Fibroblast of skin of left quadriceps (primary cell): ENCODE measurements around the gene SLTM.
A peak's percentile ranks its signal among the peaks of the same experiment; 100 is the strongest.
"Not testable (repeated sequence)": the region's sequence is repeated elsewhere in the genome, so short reads cannot be mapped to it uniquely, and the experiment has no call there.

ENCODE experiments used
- DNase-seq, 2 experiments: peaks; one replicate each; pipeline ENCODE4 v3.0.0-alpha.2; 2013; ENCODE audit warnings: low read depth in 2 of 2

The SLTM gene

GRCh38 chr15:58933281-58934113 lies at the start of gene SLTM:
SLTM (minus strand) TSS chr15:58933679; CDS start chr15:58933565, 114 bp downstream.
- peak; percentile 85 to 88 for DNase-seq

- no peak for DNase-seq
Observed at GRCh38 chr15:58983261-58983660, 49.8 kb upstream of the SLTM start.

- no peak for DNase-seq
Observed at GRCh38 chr15:58981808-58982475, 48.5 kb upstream of the SLTM start.

- DNase-seq = no peak
Observed at GRCh38 chr15:58980351-58980939, 47.0 kb upstream of the SLTM start.

- no peak for DNase-seq
Observed at GRCh38 chr15:58977887-58978286, 44.4 kb upstream of the SLTM start.

GRCh38 chr15:58967479-58967878 lies 34.0 kb upstream of the SLTM start:
- no peak for DNase-seq

- no peak for DNase-seq
Observed at GRCh38 chr15:58966698-58967097, 33.2 kb upstream of the SLTM start.

- DNase-seq = peak; percentile 15 to 21
Observed at GRCh38 chr15:58962662-58963565, 29.4 kb upstream of the SLTM start.

GRCh38 chr15:58962136-58962535 lies 28.7 kb upstream of the SLTM start:
- no peak for DNase-seq

- no peak for DNase-seq
Observed at GRCh38 chr15:58958811-58959210, 25.3 kb upstream of the SLTM start.

- DNase-seq = peak in 1 of 2 experiments; percentile 35
Observed at GRCh38 chr15:58957101-58957973, 23.9 kb upstream of the SLTM start.

GRCh38 chr15:58952751-58953150 lies 19.3 kb upstream of the SLTM start:
- no peak for DNase-seq

- peak in 1 of 2 experiments; percentile 53 for DNase-seq
Observed at GRCh38 chr15:58951388-58952007, 18.0 kb upstream of the SLTM start.

GRCh38 chr15:58947179-58947578 lies 13.7 kb upstream of the SLTM start:
- DNase-seq = no peak

- DNase-seq = not testable (repeated sequence)
Observed at GRCh38 chr15:58934974-58935373, 1.5 kb upstream of the SLTM start.

- DNase-seq = no peak
Observed at GRCh38 chr15:58934521-58934920, 1.0 kb upstream of the SLTM start.

- no peak for DNase-seq
Observed at GRCh38 chr15:58934114-58934447, 602 bp upstream of the SLTM start.

GRCh38 chr15:58932710-58933280 lies 684 bp downstream of the SLTM start:
- no peak for DNase-seq

- DNase-seq = no peak
Observed at GRCh38 chr15:58931987-58932588, 1.4 kb downstream of the SLTM start.
